Activated naive CD4-positive, alpha-beta T cell treated with Interleukin-2 at 50 U/mL for 16 hours (primary cell): ENCODE results near the gene GUCY1A1.
"Not testable (repeated sequence)": the region's sequence is repeated elsewhere in the genome, so short reads cannot be mapped to it uniquely, and the experiment has no call there.

Experiments used
- DNase-seq: peaks from one replicate; pipeline ENCODE4 v3.0.0-alpha.2; 2020

GUCY1A1 gene, protein sequence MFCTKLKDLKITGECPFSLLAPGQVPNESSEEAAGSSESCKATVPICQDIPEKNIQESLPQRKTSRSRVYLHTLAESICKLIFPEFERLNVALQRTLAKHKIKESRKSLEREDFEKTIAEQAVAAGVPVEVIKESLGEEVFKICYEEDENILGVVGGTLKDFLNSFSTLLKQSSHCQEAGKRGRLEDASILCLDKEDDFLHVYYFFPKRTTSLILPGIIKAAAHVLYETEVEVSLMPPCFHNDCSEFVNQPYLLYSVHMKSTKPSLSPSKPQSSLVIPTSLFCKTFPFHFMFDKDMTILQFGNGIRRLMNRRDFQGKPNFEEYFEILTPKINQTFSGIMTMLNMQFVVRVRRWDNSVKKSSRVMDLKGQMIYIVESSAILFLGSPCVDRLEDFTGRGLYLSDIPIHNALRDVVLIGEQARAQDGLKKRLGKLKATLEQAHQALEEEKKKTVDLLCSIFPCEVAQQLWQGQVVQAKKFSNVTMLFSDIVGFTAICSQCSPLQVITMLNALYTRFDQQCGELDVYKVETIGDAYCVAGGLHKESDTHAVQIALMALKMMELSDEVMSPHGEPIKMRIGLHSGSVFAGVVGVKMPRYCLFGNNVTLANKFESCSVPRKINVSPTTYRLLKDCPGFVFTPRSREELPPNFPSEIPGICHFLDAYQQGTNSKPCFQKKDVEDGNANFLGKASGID

DNA sequence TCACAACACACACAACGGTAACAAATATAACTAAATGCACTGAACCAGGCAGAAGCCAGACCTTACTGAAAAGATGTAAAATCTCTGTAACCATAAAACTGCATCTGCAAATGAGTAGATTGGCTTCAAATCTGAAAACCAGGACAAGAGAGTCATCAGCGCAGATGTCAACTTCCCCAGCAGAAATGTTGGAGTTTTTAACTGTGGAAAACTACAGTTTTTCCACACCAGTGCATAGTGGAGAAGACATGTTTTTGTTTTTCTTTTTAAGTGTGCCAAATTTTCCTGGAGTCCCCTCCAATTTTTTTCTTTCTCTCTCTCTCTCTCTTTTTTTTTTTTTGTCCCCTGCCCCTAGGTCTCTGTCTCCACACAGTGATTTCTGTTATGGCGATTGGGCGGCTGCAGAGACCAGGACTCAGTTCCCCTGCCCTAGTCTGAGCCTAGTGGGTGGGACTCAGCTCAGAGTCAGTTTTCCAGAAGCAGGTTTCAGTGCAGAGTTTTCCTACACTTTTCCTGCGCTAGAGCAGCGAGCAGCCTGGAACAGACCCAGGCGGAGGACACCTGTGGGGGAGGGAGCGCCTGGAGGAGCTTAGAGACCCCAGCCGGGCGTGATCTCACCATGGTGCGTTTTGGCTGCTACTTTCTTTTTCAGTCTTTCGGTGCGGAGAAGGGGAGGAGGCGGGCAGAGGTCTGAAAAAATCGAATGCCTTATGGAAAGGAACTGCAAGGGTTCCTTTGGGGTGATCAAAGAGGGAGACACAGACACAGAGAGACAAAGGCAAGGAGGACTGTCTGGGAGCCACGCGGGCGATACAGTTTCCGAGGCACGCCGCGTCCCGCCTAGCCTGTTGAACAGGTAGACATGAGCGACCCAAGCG lies at the start of gene GUCY1A1:
Gene GUCY1A1 (plus strand): TSS at position 505 of the 878 bp plus-strand sequence. CDS start 30,020 bp downstream, outside the sequence.
- DNase-seq = no peak

DNA sequence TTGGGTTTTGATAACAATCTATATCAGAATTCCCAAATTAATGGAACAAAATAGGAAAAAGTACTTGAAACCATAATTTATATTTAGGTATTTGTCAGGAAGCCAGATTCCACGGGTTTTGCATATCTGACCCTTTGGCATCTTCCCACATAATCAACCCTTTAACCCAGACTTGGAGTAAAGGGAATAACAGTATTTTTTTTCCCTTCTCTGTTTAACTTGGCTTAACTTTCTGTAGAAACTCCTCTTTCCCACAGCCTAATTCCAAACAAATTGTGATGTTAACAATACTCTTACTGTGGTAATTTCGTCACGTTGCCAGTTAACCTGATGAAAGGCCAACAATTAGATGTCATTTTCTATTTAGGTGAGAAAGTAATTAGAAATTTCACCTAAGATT lies 49.4 kb upstream of the GUCY1A1 start:
- DNase-seq = no peak

DNA sequence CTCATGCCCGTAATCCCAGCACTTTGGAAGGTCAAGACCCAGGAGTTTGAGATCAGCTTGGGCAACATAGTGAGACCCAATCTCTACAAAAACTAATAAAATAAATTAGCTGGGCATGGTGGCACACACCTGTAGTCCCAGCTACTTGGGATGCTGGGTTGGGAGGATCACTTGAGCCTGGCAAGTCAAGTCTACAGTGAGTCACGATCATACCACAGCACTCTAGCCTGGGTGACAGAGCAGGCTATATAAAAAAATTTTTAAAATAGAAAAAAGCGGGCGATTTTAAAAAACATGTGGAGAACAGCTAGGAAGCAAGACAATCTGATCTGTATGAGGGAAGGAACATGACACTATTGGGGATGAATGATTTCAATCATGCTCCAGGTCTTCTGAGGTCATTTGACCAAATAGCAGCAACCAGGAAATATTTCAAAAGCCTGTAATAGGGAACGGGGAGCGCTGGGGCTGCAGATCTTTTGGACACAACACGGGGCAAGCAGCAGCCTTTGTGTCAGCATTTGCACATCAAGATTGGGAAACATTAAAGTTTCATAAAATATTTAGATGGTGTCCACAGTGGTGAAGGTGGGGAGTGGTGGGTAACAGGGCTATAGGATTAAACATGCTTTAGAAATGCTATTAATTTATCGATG lies 48.3 kb upstream of the GUCY1A1 start:
- DNase-seq = no peak

DNA sequence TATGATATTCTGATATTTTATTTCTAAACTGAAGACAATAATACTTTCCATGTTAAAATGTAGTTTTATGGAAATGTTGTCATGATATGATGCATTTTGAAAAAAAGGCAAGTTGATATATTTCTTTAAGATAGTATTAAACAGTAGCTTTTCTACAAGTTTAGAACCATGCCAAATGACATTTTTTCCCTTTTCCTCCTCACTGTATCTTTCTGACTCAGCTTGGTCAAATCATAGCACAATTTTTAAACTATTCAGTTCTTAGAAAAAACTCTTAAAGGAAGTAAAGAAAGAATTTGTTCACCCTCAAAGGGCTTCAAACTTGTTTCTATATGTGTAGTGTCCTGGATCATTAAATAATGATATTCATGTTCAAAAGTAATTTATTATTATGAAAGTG lies 46.0 kb upstream of the GUCY1A1 start:
- no peak for DNase-seq

DNA sequence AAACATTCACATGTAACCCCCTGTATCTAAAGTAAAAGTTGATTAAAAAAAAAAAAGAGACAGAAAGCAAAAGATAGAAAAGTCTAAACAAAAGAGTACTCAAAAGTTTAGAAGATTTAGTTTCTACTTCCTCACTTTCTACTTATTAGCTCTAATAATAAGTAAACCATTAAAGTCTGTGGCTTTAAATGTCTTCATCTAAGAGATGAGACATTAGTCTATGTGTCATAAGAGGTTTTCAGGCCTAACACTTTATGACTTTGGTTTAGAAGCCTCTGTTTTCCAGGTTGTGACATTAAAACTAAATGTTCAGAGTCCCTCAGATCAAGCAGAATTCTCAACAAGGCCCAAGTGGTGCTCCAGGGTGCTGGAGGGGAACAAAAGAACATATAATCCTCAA lies 42.2 kb upstream of the GUCY1A1 start:
- DNase-seq = no peak

DNA sequence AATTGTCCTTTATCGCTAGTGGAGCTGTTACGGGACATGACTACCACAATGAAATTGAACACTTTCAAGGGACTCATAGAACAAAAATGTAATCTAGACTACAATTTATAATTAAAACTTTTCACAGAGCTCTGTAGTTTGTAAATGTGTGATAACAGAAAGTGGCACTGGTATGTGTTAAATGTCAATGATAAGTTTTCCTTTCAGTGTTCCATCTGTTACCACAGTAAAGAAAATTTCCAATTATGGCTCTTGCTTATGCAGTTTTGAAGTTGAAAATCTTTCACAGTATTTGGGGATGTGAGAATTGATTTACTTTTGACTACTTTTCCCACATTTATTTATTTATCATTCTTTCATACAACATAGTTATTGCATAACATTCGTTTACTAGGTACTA lies 40.1 kb upstream of the GUCY1A1 start:
- DNase-seq = no peak

DNA sequence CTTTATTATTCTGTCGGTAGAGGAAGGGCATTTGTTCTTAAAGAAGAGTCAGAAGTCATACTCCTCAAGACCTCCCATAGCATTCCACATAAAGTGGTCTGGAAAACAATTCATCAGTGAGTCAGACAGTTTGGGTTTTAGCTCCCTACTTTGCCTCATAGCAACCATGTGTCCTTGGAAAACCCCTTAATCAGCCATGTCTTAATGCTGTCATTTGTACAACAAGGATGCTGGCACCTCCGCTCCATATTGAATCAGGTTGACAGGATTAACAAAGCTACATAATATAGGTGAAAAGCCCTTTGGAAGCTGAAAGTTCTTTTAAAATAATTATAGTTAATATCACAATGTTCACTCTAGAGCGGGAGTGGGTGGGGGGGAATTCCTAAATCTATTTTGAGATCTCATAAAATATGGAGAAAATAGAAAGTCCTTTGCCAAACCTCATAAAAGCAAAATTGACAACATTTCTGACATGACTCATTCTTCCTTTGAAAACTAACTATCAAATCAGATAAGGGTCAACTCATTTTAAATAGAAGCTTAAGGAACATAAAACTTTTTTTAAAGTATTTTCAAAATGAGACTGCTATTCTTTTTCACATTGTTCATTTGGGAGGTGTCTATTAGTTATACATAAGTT lies 37.3 kb upstream of the GUCY1A1 start:
- no peak for DNase-seq

DNA sequence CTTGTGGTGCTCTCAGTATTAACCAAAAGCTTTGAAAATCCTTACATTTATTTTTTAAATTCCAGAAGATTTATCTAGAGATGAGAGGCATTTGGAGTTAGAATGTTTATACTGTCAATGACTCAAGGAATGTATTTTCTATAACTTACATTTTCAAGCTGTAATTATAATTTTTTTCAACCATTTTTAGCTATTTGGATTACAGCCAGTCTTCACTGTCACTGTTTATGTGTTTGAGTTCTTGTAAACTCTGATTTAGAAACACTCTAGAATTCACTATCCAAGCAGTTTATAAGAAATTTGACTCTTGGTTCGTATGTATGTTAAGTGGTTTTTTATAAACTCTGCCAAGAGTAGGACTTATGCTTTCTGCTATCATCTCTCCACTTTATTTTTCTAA lies 36.7 kb upstream of the GUCY1A1 start:
- DNase-seq = no peak

DNA sequence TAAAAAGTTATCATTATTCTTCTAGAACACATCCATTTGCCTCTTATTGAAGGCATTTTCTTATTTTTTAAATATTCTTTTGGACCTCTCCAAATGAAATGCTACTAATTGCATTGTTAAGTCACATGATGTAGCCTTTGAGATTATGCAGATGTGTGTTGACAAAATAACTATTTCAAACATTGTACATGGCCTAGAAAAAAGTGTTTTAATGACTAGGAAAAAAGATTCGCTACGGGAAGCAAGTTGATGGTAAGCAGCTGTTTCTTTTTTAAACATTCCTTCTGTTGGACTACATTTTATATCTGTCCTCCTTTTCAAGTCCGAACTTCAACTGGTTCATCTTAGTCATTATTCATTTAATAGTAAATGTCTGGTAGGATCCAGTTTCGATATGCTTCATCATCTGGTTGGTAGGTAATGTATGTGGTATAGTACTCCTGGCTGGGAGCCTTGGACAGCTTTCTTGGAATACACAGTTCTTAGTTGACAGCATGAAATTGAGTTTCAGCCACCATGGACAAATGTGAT lies 34.3 kb upstream of the GUCY1A1 start:
- DNase-seq = no peak

DNA sequence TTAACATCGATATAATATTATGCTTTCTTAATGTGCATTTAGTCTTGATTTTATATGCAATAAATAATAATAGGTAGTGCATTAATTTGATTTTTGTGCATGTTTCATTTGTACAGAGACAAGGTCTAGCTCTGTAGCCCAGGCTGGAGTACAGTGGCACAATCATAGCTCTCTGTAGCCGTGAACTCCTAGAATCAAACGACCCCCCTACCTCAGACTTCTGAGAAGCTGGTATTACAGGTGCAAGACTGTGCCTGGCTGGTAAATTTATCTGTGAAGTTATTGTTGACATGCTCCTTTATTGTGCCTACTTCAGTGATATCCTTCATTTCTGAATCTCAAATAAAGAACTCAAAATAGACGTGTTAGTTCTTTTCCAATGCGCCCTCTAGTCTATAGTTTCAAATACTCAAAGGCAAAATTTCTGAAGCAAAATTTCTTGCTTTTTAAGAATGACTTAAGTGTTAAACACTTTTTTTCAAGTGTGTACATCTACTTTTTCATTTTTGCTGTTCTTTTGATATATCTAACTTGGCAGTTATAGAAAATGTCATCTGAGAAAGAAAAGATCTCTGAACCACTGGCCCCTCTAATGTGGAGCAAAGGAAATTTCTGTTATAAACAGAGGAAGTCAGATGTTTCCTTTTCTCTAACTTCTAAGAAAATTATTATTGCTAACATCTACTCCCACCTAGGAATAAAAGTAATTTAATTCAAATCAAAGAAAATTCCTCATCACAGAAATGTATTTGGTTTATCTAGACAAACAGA lies 28.3 kb upstream of the GUCY1A1 start:
- DNase-seq = no peak

DNA sequence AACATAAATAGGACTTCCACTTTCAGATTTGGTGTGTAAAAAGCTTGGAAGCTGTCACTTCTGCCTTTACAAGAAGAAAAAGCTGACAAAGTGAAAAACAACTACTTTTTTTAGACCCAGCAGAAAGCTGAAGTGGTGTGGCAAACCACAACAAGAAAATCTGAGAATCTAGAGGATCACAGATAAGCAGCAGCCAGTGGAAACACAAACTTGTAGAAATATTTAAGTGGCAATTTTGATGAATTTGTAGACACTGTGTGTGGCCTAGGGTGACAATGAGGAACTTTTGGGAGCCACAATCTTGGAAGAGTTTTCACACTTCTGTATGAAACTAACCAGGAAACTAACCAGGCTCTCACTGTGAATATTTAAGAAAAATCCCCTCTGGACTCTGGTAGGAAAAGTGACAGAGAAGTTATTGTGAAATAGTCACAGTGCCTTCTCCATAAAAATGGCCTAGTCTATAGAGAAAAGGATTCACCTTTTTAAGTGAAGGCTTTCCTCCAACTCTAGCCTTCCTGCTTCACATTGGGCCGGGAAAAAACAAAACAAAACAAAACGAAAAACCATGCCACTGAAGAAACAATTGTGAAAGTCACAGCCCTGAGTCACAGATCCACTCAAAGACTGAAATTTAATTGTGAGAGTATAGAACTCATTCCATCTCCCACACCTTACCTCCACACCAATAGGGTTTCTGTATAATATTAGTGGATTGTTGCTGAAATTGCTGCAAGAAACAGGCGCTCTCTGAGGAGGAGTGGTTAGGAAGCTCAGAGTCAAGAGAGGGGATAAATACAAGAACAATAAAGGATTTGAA lies 26.7 kb upstream of the GUCY1A1 start:
- DNase-seq = no peak

DNA sequence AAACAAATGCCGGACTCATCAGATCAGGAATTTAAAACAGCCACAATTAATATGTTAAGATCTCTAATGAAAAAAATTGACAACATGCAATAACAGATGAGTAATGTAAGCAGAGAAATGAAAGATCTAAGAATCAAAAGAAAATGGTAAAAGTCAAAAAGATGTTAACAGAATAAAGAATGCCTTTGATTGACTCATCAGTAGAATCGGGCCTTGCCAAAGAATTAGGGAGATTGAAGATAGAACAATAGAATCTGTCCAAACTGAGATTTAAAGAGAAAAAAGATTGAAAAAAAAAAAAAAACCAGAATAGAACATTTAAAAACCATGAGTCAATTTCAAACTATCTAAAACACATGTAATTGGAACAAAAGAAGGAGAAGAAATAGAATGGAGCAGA lies 25.9 kb upstream of the GUCY1A1 start:
- DNase-seq = no peak

DNA sequence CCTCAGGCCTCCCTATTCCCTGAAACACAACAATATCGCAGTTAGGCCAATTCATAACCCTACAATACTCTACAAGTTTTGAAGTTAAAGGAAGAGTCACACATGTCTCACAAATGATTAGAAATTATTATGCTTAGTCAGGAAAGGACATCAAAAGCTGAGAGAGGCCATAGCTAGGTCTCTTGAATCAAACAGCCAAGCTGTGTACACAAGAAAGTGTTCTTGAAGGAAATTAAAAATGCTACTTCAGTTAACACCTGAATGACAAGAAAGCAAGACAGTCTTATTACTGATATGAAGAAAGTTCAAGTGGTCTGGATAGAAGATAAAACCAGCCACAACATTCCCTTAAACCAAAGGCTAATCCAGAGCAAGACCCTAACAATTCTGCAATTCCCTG lies 23.6 kb upstream of the GUCY1A1 start:
- no peak for DNase-seq

DNA sequence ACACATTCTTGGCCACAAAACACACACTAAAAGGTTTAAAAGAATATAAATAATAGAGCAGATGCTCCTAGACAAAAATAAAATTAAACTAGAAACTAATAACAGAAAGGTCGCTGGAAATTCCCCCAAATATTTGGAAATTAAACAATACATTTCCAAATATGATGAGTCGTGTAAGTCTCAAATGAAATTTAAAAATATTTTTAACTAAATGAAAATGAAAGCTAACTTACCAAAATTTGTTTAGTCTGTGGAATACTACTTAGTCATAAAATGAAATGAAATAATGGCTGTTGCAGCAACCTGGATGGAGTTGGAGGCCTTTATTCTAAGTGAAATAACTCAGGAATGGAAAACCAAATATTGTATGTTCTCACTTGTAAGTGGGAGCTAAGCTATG lies 20.6 kb upstream of the GUCY1A1 start:
- DNase-seq = no peak

DNA sequence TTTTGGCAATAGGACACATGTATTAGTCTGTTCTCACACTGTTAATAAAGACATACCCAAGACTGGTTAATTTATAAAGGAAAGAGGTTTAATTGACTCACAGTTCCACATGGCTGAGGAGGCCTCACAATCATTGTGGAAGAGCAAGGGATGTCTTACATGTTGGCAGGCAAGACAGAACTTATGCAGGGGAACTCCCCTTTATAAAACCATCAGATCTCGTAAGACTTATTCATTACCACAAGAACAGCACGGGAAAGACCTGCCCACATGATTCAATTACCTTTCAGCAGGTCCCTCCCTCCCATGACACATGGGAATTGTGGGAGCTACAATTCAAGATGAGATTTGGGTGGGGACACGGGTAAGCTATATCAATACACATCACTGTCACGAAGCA lies 15.9 kb upstream of the GUCY1A1 start:
- DNase-seq = not testable (repeated sequence)

DNA sequence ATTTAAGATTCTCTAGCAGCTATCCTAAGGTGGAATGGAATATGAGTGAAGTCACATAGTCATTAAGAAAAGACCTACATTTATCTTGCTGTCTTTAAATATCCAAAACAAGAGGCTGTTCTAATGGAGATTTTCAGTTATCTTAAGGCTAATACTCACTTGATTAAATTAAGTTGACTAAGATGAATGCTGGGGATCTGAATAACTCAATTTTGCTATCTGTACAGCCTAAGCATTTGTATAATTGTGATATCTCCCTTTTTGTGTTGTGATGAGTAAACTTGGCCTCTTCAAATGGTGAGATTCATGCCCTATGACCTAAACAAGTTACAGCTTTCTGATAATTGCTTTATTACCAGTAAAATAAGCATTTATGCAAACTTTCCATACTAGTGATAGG lies 13.6 kb upstream of the GUCY1A1 start:
- DNase-seq = no peak

DNA sequence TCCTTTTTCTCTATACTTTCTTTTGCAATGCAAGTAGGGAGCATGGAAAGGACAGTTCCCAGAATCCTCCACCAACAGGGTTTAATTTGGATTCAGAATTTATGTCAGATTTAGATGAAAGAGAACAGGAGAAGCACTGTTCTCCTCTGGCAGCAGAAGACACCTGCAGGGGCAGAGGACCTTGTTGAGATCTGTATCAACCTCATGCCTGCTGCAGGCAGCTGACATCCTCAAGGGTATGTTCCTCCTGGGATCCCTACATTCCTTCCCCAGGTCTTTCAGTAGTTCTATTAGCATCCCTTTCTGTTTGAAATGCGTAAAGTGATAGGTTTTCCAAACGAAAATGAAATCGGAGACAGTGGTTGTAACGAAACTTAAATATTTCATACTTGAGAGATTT lies 10.6 kb upstream of the GUCY1A1 start:
- no peak for DNase-seq

DNA sequence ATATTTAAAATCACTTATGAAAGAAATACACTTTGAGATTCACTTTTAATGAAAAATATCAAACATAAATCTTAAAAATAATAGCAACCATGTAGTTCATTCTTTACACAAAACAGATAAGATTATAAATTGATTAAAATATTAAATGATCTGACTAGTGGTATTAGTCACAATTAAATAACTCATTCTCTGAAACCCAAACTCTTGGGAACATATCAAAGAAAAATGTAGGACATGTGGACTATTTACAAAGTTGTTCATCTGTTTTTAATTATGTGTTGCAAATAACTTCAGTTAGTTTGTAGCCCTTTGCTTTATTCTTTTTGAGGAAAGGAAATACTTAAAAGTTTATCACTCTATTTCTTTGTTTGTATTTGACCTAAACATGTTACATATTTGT lies 9.5 kb upstream of the GUCY1A1 start:
- no peak for DNase-seq

DNA sequence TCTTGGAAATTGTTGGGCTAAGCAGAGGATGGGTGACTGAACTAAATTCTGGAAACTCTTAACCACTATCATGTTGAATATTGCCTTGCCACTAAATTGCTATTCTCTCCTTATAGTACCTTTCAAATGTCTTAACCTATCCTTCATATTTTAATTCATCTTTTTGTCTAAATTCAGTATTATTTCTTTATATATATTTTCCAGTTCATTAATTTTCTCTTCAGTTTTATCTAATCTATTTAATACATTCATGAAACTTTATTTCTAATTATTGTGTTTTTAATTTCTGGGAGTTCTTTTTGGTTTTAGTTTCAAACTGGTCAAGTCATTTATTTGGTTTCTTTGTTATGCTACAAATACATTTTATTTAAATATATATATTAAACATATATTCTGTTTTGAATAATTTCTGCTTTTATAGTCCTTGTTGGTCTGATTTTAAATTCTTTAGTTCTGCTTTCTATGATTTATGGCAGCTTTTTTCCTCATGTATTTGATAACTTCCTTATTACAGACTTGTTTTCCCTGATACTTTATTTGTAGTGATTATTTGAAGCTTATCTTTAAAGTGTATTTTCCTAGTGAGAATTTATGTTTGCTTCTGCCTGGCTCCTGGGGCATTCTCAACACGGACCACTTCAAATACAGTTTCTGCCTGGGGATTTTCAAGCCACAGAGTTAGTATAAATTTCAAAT lies 8.5 kb upstream of the GUCY1A1 start:
- no peak for DNase-seq

DNA sequence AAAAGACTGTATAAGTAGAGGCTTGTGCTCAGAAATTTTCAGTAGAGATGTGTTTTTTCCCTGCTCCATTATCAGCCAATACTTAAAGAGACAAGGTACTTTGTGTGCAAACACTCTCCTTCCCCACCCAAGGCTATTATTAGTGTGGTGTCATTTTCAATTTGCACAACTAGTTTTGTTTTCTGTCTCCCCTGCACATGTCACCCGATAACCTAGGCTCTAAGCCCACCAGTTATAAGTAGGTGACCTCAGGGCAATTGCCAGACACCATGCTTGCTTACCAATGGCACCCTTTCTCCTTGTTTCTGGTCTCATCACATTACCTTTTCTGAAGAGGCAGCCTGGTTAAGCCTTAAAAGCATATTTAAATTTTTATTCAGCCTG lies 8.0 kb upstream of the GUCY1A1 start:
- DNase-seq = no peak
